HPDE6-E6E7 (cell line): ENCODE data around the gene MYADM.

Experiments used
- DNase-seq: peaks from one replicate; pipeline ENCODE4 v3.0.0; 2011; ENCODE audit warnings: missing footprints; ENCODE audit errors: extremely low spot score

MYADM gene

GRCh38 chr19:53915000-53915399 lies 47.3 kb downstream of the MYADM start:
- no peak for DNase-seq

- DNase-seq = no peak
Measured at GRCh38 chr19:53916004-53916403, 48.3 kb downstream of the MYADM start.

- no peak for DNase-seq
Measured at GRCh38 chr19:53917356-53917755, 49.7 kb downstream of the MYADM start.
